GM18520 (cell line): ENCODE data around the gene DOK7.

ENCODE experiments used
- ATAC-seq: cut with Tn5 transposase; IDR thresholded peaks from one replicate; pipeline ENCODE4 v1.9.1; 2021; ENCODE audit not compliant: unreplicated experiment

Gene DOK7

GRCh38 chr4:3462321-3462789 is 751 bp upstream of the DOK7 start:
- no peak for ATAC-seq

GRCh38 chr4:3463556-3464348 is 646 bp downstream of the DOK7 start:
- no peak for ATAC-seq

- no peak for ATAC-seq
Observed at GRCh38 chr4:3464349-3464905, 1.3 kb downstream of the DOK7 start.

- no peak for ATAC-seq
Observed at GRCh38 chr4:3464911-3465697, 2.0 kb downstream of the DOK7 start.

GRCh38 chr4:3465698-3466671 is 2.9 kb downstream of the DOK7 start:
- no peak for ATAC-seq

- ATAC-seq = no peak
Observed at GRCh38 chr4:3466691-3467600, 3.8 kb downstream of the DOK7 start.

- no peak for ATAC-seq
Observed at GRCh38 chr4:3467601-3468031, 4.5 kb downstream of the DOK7 start.

GRCh38 chr4:3468154-3468553 is 5.0 kb downstream of the DOK7 start:
- ATAC-seq = no peak

- ATAC-seq = no peak
Observed at GRCh38 chr4:3468804-3469203, 5.7 kb downstream of the DOK7 start.

- ATAC-seq = no peak
Observed at GRCh38 chr4:3469386-3470243, 6.5 kb downstream of the DOK7 start.

- ATAC-seq = no peak
Observed at GRCh38 chr4:3470244-3471097, 7.4 kb downstream of the DOK7 start.

GRCh38 chr4:3471098-3471760 is 8.1 kb downstream of the DOK7 start:
- no peak for ATAC-seq

- ATAC-seq = no peak
Observed at GRCh38 chr4:3471886-3472285, 8.8 kb downstream of the DOK7 start.

GRCh38 chr4:3472411-3473141 is 9.5 kb downstream of the DOK7 start:
- no peak for ATAC-seq

GRCh38 chr4:3473181-3473950 is 10.3 kb downstream of the DOK7 start:
- no peak for ATAC-seq
